OCI-LY1 (cell line): ENCODE results near the gene SPACDR.

Experiments
- EZH2 ChIP-seq: fragments of 200-600 bp; sonication (generic), shearing (Covaris generic); IDR thresholded peaks from 2 replicates; pipeline ENCODE4 v1.8.0; 2017; ENCODE audit warnings: borderline replicate concordance, mixed run types, mild to moderate bottlenecking, antibody characterized with exemption, low read length, moderate library complexity, mixed read lengths
- TF ChIP-seq, protein P1 (sequence below): fragments of 200-600 bp; sonication (generic), shearing (Covaris generic); IDR thresholded peaks from 2 replicates; pipeline ENCODE4 v1.5.1; 2017; ENCODE audit warnings: mild to moderate bottlenecking, antibody characterized with exemption, low read length, moderate library complexity, mixed read lengths

DNA sequence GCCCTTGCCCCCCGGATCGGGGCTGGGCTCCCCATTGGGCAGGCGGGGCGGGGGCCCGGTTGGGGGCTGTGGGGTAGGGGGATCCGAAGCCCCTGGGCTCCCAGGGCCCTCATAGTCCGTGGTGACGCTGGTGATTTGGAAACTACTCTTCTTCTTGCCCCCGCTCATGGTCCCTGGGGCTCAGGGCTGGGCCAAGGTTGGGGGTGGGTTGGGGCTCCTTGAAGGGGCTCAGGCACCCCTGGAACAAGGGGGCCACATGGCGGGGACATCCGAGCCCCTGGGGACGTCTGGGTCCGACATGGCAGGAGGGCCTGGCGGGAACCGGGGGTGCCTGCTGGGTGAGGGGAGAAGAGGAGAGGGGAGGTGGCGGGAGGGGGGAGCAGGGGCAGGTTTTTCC lies 13.8 kb upstream of the SPACDR start:
- TF ChIP-seq, protein P1, sequence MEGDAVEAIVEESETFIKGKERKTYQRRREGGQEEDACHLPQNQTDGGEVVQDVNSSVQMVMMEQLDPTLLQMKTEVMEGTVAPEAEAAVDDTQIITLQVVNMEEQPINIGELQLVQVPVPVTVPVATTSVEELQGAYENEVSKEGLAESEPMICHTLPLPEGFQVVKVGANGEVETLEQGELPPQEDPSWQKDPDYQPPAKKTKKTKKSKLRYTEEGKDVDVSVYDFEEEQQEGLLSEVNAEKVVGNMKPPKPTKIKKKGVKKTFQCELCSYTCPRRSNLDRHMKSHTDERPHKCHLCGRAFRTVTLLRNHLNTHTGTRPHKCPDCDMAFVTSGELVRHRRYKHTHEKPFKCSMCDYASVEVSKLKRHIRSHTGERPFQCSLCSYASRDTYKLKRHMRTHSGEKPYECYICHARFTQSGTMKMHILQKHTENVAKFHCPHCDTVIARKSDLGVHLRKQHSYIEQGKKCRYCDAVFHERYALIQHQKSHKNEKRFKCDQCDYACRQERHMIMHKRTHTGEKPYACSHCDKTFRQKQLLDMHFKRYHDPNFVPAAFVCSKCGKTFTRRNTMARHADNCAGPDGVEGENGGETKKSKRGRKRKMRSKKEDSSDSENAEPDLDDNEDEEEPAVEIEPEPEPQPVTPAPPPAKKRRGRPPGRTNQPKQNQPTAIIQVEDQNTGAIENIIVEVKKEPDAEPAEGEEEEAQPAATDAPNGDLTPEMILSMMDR: no peak
- TF ChIP-seq EZH2: no peak
